CD14-positive monocyte (primary cell): ENCODE data around the gene CIB1. TPM values are rescaled to one million over a fixed set of nuclear protein-coding genes. Genes with fewer than 3 reads are reported as not detected.
"Not testable (repeated sequence)": the region's sequence is repeated elsewhere in the genome, so short reads cannot be mapped to it uniquely, and the experiment has no call there.

Source experiments
- DNase-seq, 3 donors: peaks; one replicate each; pipeline ENCODE4 v3.0.0-alpha.2; 2011 to 2022
- H2AFZ ChIP-seq: 2 replicates; pipeline ENCODE4 v1.6.0; 2012; ENCODE audit warnings: mild to moderate bottlenecking, low read depth, low read length, inconsistent platforms; ENCODE audit not compliant: insufficient read depth, poor library complexity, severe bottlenecking
- H3K27ac ChIP-seq, 2 donors: 1 replicate in 1 of 2; 2 replicates in 1 of 2; pipeline ENCODE4 v1.5.1; 2012 to 2013; ENCODE audit warnings: low read length in 2 of 2, control low read depth in 1 of 2, inconsistent platforms in 1 of 2, low read depth in 1 of 2, mild to moderate bottlenecking in 1 of 2
- H3K27me3 ChIP-seq, 2 donors: one replicate each; pipeline versions ENCODE4 v1.6.0 to v1.6.1; 2011 to 2013; ENCODE audit warnings: low read length in 2 of 2; ENCODE audit not compliant: control insufficient read depth in 2 of 2, insufficient read depth in 2 of 2
- H3K36me3 ChIP-seq, 2 donors: replicated peaks in 1 of 2; 1 replicate in 1 of 2; 2 replicates in 1 of 2; pipeline versions ENCODE4 v1.5.1 to v1.6.1; 2012 to 2013; ENCODE audit warnings: low read length in 2 of 2, control low read depth in 1 of 2, inconsistent platforms in 1 of 2, mild to moderate bottlenecking in 1 of 2; ENCODE audit not compliant: insufficient read depth in 2 of 2, control insufficient read depth in 1 of 2
- H3K4me1 ChIP-seq, 2 donors: 1 replicate in 1 of 2; 2 replicates in 1 of 2; pipeline versions ENCODE4 v1.5.1 to v1.6.1; 2012 to 2013; ENCODE audit warnings: low read length in 2 of 2, control low read depth in 1 of 2, inconsistent platforms in 1 of 2, mild to moderate bottlenecking in 1 of 2, moderate library complexity in 1 of 2; ENCODE audit not compliant: insufficient read depth in 2 of 2, control insufficient read depth in 1 of 2
- H3K4me2 ChIP-seq: replicated peaks from 2 replicates; pipeline ENCODE3; 2012; ENCODE audit warnings: low read length, moderate library complexity, mild to moderate bottlenecking; ENCODE audit not compliant: poor library complexity, severe bottlenecking; ENCODE audit errors: extremely low read depth
- H3K4me3 ChIP-seq, 3 experiments: fragments of 200-600 bp in 1 of 3; sonication (generic) in 1 of 3; replicated peaks in 1 of 3; 1 replicate in 2 of 3; 2 replicates in 1 of 3; pipeline ENCODE4 v1.5.1; 2011 to 2013; ENCODE audit warnings: low read length in 3 of 3, mild to moderate bottlenecking in 3 of 3, control low read depth in 2 of 3, low read depth in 2 of 3, inconsistent platforms in 1 of 3, moderate library complexity in 1 of 3
- H3K79me2 ChIP-seq: 2 replicates; pipeline ENCODE4 v1.6.0; 2012; ENCODE audit warnings: mild to moderate bottlenecking, control low read depth, inconsistent platforms, low read length, moderate library complexity; ENCODE audit not compliant: insufficient read depth
- H3K9ac ChIP-seq: 2 replicates; pipeline ENCODE4 v1.6.0; 2017; ENCODE audit warnings: low read length, mild to moderate bottlenecking; ENCODE audit not compliant: insufficient read depth, poor library complexity, severe bottlenecking
- H3K9me3 ChIP-seq, 2 donors: replicated peaks in 1 of 2; 1 replicate in 1 of 2; 2 replicates in 1 of 2; pipeline versions ENCODE4 v1.5.1 to v1.6.1; 2012 to 2013; ENCODE audit warnings: low read length in 2 of 2, control low read depth in 1 of 2; ENCODE audit not compliant: control insufficient read depth in 1 of 2, insufficient read depth in 1 of 2
- H4K20me1 ChIP-seq: 2 replicates; pipeline ENCODE4 v1.6.0; 2012; ENCODE audit warnings: mild to moderate bottlenecking, low read length, control low read depth, moderate library complexity; ENCODE audit not compliant: insufficient read depth
- H3K27ac Mint-ChIP-seq, 7 donors: one replicate each; pipeline ENCODE4 v1.8.0; 2020; ENCODE audit warnings: mild to moderate bottlenecking in 7 of 7, mixed read lengths in 7 of 7, moderate library complexity in 6 of 7, inconsistent platforms in 2 of 7
- H3K27me3 Mint-ChIP-seq, 3 donors: one replicate each; pipeline ENCODE4 v1.8.0; 2021 to 2022; ENCODE audit warnings: low read depth in 3 of 3, mild to moderate bottlenecking in 3 of 3, mixed read lengths in 3 of 3, moderate library complexity in 3 of 3, inconsistent platforms in 1 of 3
- H3K36me3 Mint-ChIP-seq, 2 donors: one replicate each; pipeline ENCODE4 v1.8.0; 2020; ENCODE audit warnings: mixed read lengths in 2 of 2, inconsistent platforms in 1 of 2, mild to moderate bottlenecking in 1 of 2
- H3K4me1 Mint-ChIP-seq: one replicate; pipeline ENCODE4 v1.8.0; 2020; ENCODE audit warnings: mild to moderate bottlenecking, mixed read lengths
- H3K4me3 Mint-ChIP-seq, 2 donors: one replicate each; pipeline ENCODE4 v1.8.0; 2020; ENCODE audit warnings: mild to moderate bottlenecking in 2 of 2, mixed read lengths in 2 of 2, moderate library complexity in 1 of 2
- H3K9me3 Mint-ChIP-seq, 7 donors: one replicate each; pipeline ENCODE4 v1.8.0; 2020 to 2022; ENCODE audit warnings: mixed read lengths in 7 of 7, mild to moderate bottlenecking in 6 of 7, moderate library complexity in 6 of 7, inconsistent platforms in 2 of 7
- CTCF ChIP-seq: fragments of 200-600 bp; IDR thresholded peaks from one replicate; pipeline ENCODE4 v1.8.0; 2022; ENCODE audit warnings: antibody characterized with exemption, mild to moderate bottlenecking
- WGBS: methylation state at CpG from one replicate; pipeline ENCODE4 v1.1.5; 2013; ENCODE audit warnings: missing lambda C conversion rate; ENCODE audit not compliant: insufficient coverage; 5-methylcytosine and 5-hydroxymethylcytosine counted together
- intact Hi-C, 2 donors: fragments of 100-400 bp; cut with micrococcal nuclease; formaldehyde crosslinking; loops; one replicate each; pipeline versions ENCODE4 v1.15.0 to v1.15.1; 2023
- polyA plus RNA-seq, 3 donors: library from polyadenylated mRNA; depleted of rRNA in 1 of 3; unstranded in 2 of 3; stranded (reverse) in 1 of 3; fragments of 300-500 nt in 2 of 3; fragments of >200 nt in 1 of 3; fragmentation: Illumina TruSeq in 2 of 3; gene quantifications; 1 replicate in 2 of 3; 2 replicates in 1 of 3; pipeline ENCODE4 v1.2.3, GENCODE V29; 2012 to 2021

CIB1 gene
- polyA plus RNA-seq, 3 donors, result 77.5 to 197 (median 169) TPM

- peaks cover 0 to 14% of the 10 kb centered on the region in 2 donors for H3K36me3 ChIP-seq
- H3K9ac ChIP-seq, H2AFZ ChIP-seq, intact Hi-C loops, H3K27me3 Mint-ChIP-seq, H4K20me1 ChIP-seq, H3K27ac Mint-ChIP-seq, H3K4me2 ChIP-seq, H3K79me2 ChIP-seq, H3K4me3 Mint-ChIP-seq, H3K9me3 Mint-ChIP-seq, H3K9me3 ChIP-seq, DNase-seq, H3K4me1 ChIP-seq, H3K27me3 ChIP-seq, H3K4me3 ChIP-seq, H3K27ac ChIP-seq, H3K4me1 Mint-ChIP-seq: not testable (repeated sequence)
- 97% methylated on average over 11 of the region's 12 CpGs for WGBS
- peaks cover 17 to 22% of the 10 kb centered on the region in 2 donors for H3K36me3 Mint-ChIP-seq
Observed at GRCh38 chr15:90278467-90278866, 44.7 kb upstream of the CIB1 start.

GRCh38 chr15:90271459-90272166, 37.9 kb upstream of the CIB1 start:
- Histone ChIP-seq H4K20me1 (peaks cover 36% of the 10 kb centered on the region), H3K9me3 (no peaks in the 10 kb centered on the region), H2AFZ (no peak overlapping the region), H3K4me2 (no peak overlapping the region), H3K27ac (no peak overlapping the region), H3K79me2 (peaks cover 58% of the 10 kb centered on the region), H3K36me3 (peaks cover 34 to 69% of the 10 kb centered on the region in 2 donors), H3K27me3 (no peaks in the 10 kb centered on the region), H3K4me3 (no peak overlapping the region), H3K9ac (no peak overlapping the region), H3K4me1 (peaks cover 14 to 19% of the 10 kb centered on the region in 2 donors)
- peak overlapping the region in 3 of 7 donors; percentile 28 to 40 (median 34) for H3K27ac Mint-ChIP-seq
- peaks cover 59 to 63% of the 10 kb centered on the region in 2 donors for H3K36me3 Mint-ChIP-seq
- no peak for TF ChIP-seq CTCF
- H3K4me3 Mint-ChIP-seq, result no peak overlapping the region
- 90% methylated on average over 6 of the region's 7 CpGs for WGBS
- H3K4me1 Mint-ChIP-seq, result peaks cover 26% of the 10 kb centered on the region
- intact Hi-C loops, result no loop called here
- no peak for DNase-seq
- H3K27me3 Mint-ChIP-seq, result peaks cover 0 to 2% (median 1%) of the 10 kb centered on the region in 3 donors
- peaks cover 0 to 4% (median 0%) of the 10 kb centered on the region in 7 donors for H3K9me3 Mint-ChIP-seq
